Measurements from ENCODE around the gene CTNND2.

Gene CTNND2

GRCh38 chr5:11760934-11761603 is 143.2 kb downstream of the CTNND2 start:
- no peak overlapping the region for H3K4me2 ChIP-seq (ENCODE audit: low read depth, low read length)
- H3K4me3 ChIP-seq (ENCODE audit: low read length), result no peak overlapping the region
- H2AFZ ChIP-seq (ENCODE audit: low read length), result no peak overlapping the region
- no peaks in the 10 kb centered on the region for H3K4me1 ChIP-seq (ENCODE audit: low read length)
- H3K9ac ChIP-seq (ENCODE audit: low read length), result no peak overlapping the region
- no peaks in the 10 kb centered on the region for H3K79me2 ChIP-seq (ENCODE audit: low read length)
- no peaks in the 10 kb centered on the region for H4K20me1 ChIP-seq (ENCODE audit: insufficient read depth, low read length)
- no peaks in the 10 kb centered on the region for H3F3A ChIP-seq (ENCODE audit: insufficient read depth, low read length)
- H3K27ac ChIP-seq (ENCODE audit: low read length), result no peak overlapping the region
- H3K27me3 ChIP-seq (replicated peaks; ENCODE audit: insufficient read depth, low read length), result no peaks in the 10 kb centered on the region
- TF ChIP-seq EZH2phosphoT487 (IDR thresholded peaks at IDR 0.05; ENCODE audit: low read length) (no peak), CTCF (IDR thresholded peaks at IDR 0.05; ENCODE audit: low read length) (no peak), EZH2 (optimal IDR thresholded peaks at IDR 0.05; ENCODE audit: low read depth, low read length) (no peak)
- no peak for DNase-seq
- H3K9me2 ChIP-seq (replicated peaks; ENCODE audit: insufficient read depth, low read length), result no peaks in the 10 kb centered on the region
- H3K36me3 ChIP-seq (replicated peaks; ENCODE audit: insufficient read depth, low read length), result no peaks in the 10 kb centered on the region
- no peaks in the 10 kb centered on the region for H3K9me3 ChIP-seq (replicated peaks; ENCODE audit: insufficient read depth, low read length)

GRCh38 chr5:11758321-11758720 is 145.9 kb downstream of the CTNND2 start:
- no peak overlapping the region for H3K4me2 ChIP-seq (ENCODE audit: low read depth, low read length)
- H2AFZ ChIP-seq (ENCODE audit: low read length), result no peak overlapping the region
- no peak for DNase-seq
- no peaks in the 10 kb centered on the region for H3K27me3 ChIP-seq (replicated peaks; ENCODE audit: insufficient read depth, low read length)
- no peak overlapping the region for H3K4me3 ChIP-seq (ENCODE audit: low read length)
- H3K4me1 ChIP-seq (ENCODE audit: low read length), result no peaks in the 10 kb centered on the region
- H3K9me2 ChIP-seq (replicated peaks; ENCODE audit: insufficient read depth, low read length), result no peaks in the 10 kb centered on the region
- H3K79me2 ChIP-seq (ENCODE audit: low read length), result no peaks in the 10 kb centered on the region
- no peaks in the 10 kb centered on the region for H3K36me3 ChIP-seq (replicated peaks; ENCODE audit: insufficient read depth, low read length)
- no peak overlapping the region for H3K9ac ChIP-seq (ENCODE audit: low read length)
- H3F3A ChIP-seq (ENCODE audit: insufficient read depth, low read length), result no peaks in the 10 kb centered on the region
- no peaks in the 10 kb centered on the region for H4K20me1 ChIP-seq (ENCODE audit: insufficient read depth, low read length)
- H3K27ac ChIP-seq (ENCODE audit: low read length), result no peak overlapping the region
- TF ChIP-seq CTCF (IDR thresholded peaks at IDR 0.05; ENCODE audit: low read length) (no peak), EZH2 (optimal IDR thresholded peaks at IDR 0.05; ENCODE audit: low read depth, low read length) (no peak), EZH2phosphoT487 (IDR thresholded peaks at IDR 0.05; ENCODE audit: low read length) (no peak)
- H3K9me3 ChIP-seq (replicated peaks; ENCODE audit: insufficient read depth, low read length), result no peaks in the 10 kb centered on the region

- Histone ChIP-seq H3F3A (ENCODE audit: insufficient read depth, low read length) (no peaks in the 10 kb centered on the region), H3K27ac (ENCODE audit: low read length) (no peak overlapping the region), H2AFZ (ENCODE audit: low read length) (no peak overlapping the region), H4K20me1 (ENCODE audit: insufficient read depth, low read length) (no peaks in the 10 kb centered on the region), H3K9ac (ENCODE audit: low read length) (no peak overlapping the region), H3K4me1 (ENCODE audit: low read length) (no peaks in the 10 kb centered on the region), H3K9me3 (replicated peaks; ENCODE audit: insufficient read depth, low read length) (no peaks in the 10 kb centered on the region), H3K9me2 (replicated peaks; ENCODE audit: insufficient read depth, low read length) (no peaks in the 10 kb centered on the region), H3K79me2 (ENCODE audit: low read length) (no peaks in the 10 kb centered on the region), H3K4me2 (ENCODE audit: low read depth, low read length) (no peak overlapping the region), H3K4me3 (ENCODE audit: low read length) (no peak overlapping the region), H3K36me3 (replicated peaks; ENCODE audit: insufficient read depth, low read length) (no peaks in the 10 kb centered on the region), H3K27me3 (replicated peaks; ENCODE audit: insufficient read depth, low read length) (no peaks in the 10 kb centered on the region)
- no peak for TF ChIP-seq EZH2 (optimal IDR thresholded peaks at IDR 0.05; ENCODE audit: low read depth, low read length)
- TF ChIP-seq CTCF (IDR thresholded peaks at IDR 0.05; ENCODE audit: low read length), result no peak
- no peak for TF ChIP-seq EZH2phosphoT487 (IDR thresholded peaks at IDR 0.05; ENCODE audit: low read length)
- DNase-seq, result no peak
These were observed 146.6 kb downstream of the CTNND2 start for GRCh38 chr5:11757661-11758060.
